ENCODE results near the gene PTPRE. TPM values are rescaled to one million over a fixed set of nuclear protein-coding genes. Genes with fewer than 3 reads are reported as not detected.

PTPRE gene
- total and polyA plus RNA-seq, 8 donors, result 1.0 to 7.1 (median 2.1) TPM

DNA sequence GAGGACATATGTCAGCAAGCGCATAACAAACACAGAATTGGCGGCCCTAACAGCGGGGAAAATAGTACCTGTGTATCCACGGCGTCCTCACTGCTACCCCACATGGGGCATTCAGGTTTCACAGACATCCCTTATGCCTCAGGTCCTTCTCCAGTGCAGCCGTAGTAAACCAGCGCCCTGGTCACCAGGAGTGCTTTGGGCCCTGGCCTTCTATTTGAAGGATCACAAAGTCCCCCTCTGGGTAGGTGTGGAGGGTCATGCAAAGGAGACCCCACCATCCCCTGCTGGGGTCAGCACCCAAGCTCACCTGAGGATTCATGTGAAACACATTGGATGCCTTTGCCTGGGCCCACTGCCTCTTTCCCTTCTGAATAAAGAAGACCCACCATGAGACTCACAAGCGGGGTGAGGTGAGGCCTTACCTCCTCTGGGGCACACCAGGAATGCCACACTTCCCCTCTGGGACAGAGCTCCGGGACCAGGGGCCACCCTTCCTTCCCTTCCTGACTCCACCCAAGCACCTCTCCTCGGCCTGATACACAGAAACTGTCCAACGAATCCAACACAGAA is 32.9 kb upstream of the PTPRE start:
- no peaks in the 10 kb centered on the region for H3K4me1 ChIP-seq
- no peaks in the 10 kb centered on the region for H3K9me3 ChIP-seq
- intact Hi-C loops (cut with DNase I), result no loop called here
- ATAC-seq (no peak), FAIRE-seq (no peak), DNase-seq (no peak)
- H3K36me3 ChIP-seq, result no peaks in the 10 kb centered on the region
- no peak overlapping the region for H3K4me3 ChIP-seq
- TF ChIP-seq, protein P1, sequence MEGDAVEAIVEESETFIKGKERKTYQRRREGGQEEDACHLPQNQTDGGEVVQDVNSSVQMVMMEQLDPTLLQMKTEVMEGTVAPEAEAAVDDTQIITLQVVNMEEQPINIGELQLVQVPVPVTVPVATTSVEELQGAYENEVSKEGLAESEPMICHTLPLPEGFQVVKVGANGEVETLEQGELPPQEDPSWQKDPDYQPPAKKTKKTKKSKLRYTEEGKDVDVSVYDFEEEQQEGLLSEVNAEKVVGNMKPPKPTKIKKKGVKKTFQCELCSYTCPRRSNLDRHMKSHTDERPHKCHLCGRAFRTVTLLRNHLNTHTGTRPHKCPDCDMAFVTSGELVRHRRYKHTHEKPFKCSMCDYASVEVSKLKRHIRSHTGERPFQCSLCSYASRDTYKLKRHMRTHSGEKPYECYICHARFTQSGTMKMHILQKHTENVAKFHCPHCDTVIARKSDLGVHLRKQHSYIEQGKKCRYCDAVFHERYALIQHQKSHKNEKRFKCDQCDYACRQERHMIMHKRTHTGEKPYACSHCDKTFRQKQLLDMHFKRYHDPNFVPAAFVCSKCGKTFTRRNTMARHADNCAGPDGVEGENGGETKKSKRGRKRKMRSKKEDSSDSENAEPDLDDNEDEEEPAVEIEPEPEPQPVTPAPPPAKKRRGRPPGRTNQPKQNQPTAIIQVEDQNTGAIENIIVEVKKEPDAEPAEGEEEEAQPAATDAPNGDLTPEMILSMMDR (IDR thresholded peaks at IDR 0.05), result no peak
- H3K27me3 ChIP-seq, result no peaks in the 10 kb centered on the region
- WGBS, 2 donors, result 82 to 83% methylated on average over 11 of the region's 11 CpGs
- no peak overlapping the region for H3K27ac ChIP-seq

DNA sequence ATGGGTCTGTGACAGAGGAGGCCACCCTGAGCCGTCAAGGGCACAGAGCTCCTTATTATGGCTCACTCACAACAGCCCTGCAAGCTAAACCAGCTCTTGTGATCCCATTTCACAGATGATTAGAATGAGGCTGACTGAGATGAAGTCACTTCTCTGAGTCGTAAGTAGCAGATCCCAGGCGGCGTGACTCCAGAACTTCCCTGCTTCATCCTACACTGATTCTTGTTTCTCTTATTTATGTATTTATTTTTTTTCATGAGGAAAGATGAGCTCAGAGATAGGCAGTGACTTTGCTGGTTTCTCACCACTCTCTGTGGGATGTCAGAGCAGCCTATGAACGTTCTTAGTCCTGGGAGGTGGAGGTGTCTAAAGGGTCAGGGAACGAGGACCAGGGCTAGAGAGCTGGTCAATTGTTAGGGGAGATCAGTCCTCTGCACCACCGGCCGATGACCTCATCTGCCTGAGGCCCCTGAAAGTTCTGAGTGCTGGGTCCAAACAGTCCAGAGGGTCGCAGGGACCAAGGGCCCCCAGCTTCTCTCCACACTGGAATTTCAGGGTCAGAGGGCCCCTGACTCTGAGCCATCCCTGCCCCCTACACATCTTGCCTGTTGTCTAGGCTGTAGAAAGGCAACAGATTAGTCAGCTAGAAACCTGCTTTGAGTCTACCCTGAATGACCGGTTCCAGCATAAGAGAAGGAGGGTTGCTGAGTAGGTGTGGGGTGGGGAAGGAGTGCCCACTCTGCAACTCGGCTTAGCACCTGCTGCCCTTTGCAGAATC is 32.0 kb upstream of the PTPRE start:
- ATAC-seq, result no peak
- TF ChIP-seq, protein P1 (IDR thresholded peaks at IDR 0.05), result no peak
- Histone ChIP-seq H3K9me3 (no peaks in the 10 kb centered on the region), H3K4me1 (no peaks in the 10 kb centered on the region), H3K36me3 (no peaks in the 10 kb centered on the region), H3K27me3 (no peaks in the 10 kb centered on the region), H3K27ac (no peak overlapping the region), H3K4me3 (no peak overlapping the region)
- FAIRE-seq, result no peak
- intact Hi-C loops (cut with DNase I), result no loop called here
- DNase-seq, result no peak
- WGBS, 2 donors, result 77 to 78% methylated on average over 11 of the region's 11 CpGs

DNA sequence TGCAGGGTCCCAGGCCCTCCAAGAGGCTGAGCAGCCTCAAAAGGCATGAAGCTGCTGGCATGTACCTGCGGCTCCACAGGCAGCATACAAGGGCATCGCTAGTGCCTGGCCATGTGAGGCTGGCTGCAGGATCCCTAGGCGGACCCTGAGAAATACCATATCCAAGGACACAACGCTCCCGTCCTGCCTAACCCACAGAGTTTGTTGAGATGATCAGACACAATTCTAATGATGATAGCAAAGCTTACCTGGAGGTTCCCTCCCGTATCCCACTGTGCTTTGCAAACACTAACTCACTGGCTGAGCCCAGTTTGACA is 31.5 kb upstream of the PTPRE start:
- intact Hi-C loops (cut with DNase I), result no loop called here
- TF ChIP-seq, protein P1 (IDR thresholded peaks at IDR 0.05), result no peak
- ATAC-seq (no peak), FAIRE-seq (no peak), DNase-seq (no peak)
- Histone ChIP-seq H3K36me3 (no peaks in the 10 kb centered on the region), H3K27me3 (no peaks in the 10 kb centered on the region), H3K4me3 (no peak overlapping the region), H3K27ac (no peak overlapping the region), H3K4me1 (no peaks in the 10 kb centered on the region), H3K9me3 (no peaks in the 10 kb centered on the region)
- WGBS, 2 donors, result 86 to 93% methylated on average over 6 of the region's 6 CpGs

GRCh38 chr10:127875916-127876315 is 31.0 kb upstream of the PTPRE start:
- intact Hi-C loops (cut with DNase I), result no loop called here
- Histone ChIP-seq H3K4me3 (no peak overlapping the region), H3K36me3 (no peaks in the 10 kb centered on the region), H3K27me3 (no peaks in the 10 kb centered on the region), H3K9me3 (no peaks in the 10 kb centered on the region), H3K27ac (no peak overlapping the region), H3K4me1 (no peaks in the 10 kb centered on the region)
- FAIRE-seq, result no peak
- no peak for DNase-seq
- TF ChIP-seq, protein P1 (IDR thresholded peaks at IDR 0.05), result no peak
- ATAC-seq, result no peak
- 81 to 86% methylated on average over 5 of the region's 5 CpGs for WGBS, 2 donors

GRCh38 chr10:127877116-127877515 is 29.8 kb upstream of the PTPRE start:
- WGBS, 2 donors, result 87 to 93% methylated on average over 4 of the region's 4 CpGs
- no peaks in the 10 kb centered on the region for H3K9me3 ChIP-seq
- H3K36me3 ChIP-seq, result no peaks in the 10 kb centered on the region
- H3K4me1 ChIP-seq, result peaks cover 0 to 4% (median 0%) of the 10 kb centered on the region in 3 donors
- TF ChIP-seq, protein P1 (IDR thresholded peaks at IDR 0.05), result no peak
- no peaks in the 10 kb centered on the region for H3K27me3 ChIP-seq
- H3K4me3 ChIP-seq, result no peak overlapping the region
- H3K27ac ChIP-seq, result no peak overlapping the region
- DNase-seq (no peak), ATAC-seq (no peak), FAIRE-seq (no peak)
- intact Hi-C loops (cut with DNase I), result no loop called here

Data from pancreas (tissue), 10 donors.